SK-N-SH (cell line): ENCODE measurements around the gene PLEKHA6.

ENCODE experiments used
- EZH2phosphoT487 ChIP-seq: fragments of 200-600 bp; sonication (generic); IDR thresholded peaks from 2 replicates; pipeline ENCODE4 v1.6.1; 2017; ENCODE audit warnings: low read depth, mixed run types, mild to moderate bottlenecking, antibody characterized with exemption, moderate library complexity, borderline replicate concordance
- POLR2AphosphoS5 ChIP-seq: IDR thresholded peaks from 2 replicates; pipeline ENCODE4 v1.6.1; 2012; ENCODE audit warnings: low read depth, low read length
- RFX5 ChIP-seq: IDR thresholded peaks from 2 replicates; pipeline ENCODE4 v1.6.1; 2012; ENCODE audit warnings: mild to moderate bottlenecking, improper control_type of control experiment, low read length
- TAF1 ChIP-seq: IDR thresholded peaks from 2 replicates; pipeline ENCODE4 v1.6.1; 2012; ENCODE audit warnings: low read depth, mild to moderate bottlenecking, low read length, moderate library complexity, borderline replicate concordance
- TEAD4 ChIP-seq: IDR thresholded peaks from 2 replicates; pipeline ENCODE4 v1.4.0; 2012; ENCODE audit warnings: mild to moderate bottlenecking, borderline replicate concordance; ENCODE audit not compliant: insufficient read depth
- TF ChIP-seq, protein P1 (sequence below): fragments of 200-600 bp; sonication (generic); IDR thresholded peaks from 2 replicates; pipeline ENCODE4 v1.6.1; 2017; ENCODE audit warnings: antibody characterized with exemption, mild to moderate bottlenecking, moderate library complexity
- TF ChIP-seq, protein P2 (sequence below): IDR thresholded peaks from 2 replicates; pipeline ENCODE4 v1.4.0; 2012; ENCODE audit warnings: low read depth
- TF ChIP-seq, protein P3 (sequence below): IDR thresholded peaks from 2 replicates; pipeline ENCODE4 v1.6.1; 2012; ENCODE audit warnings: mild to moderate bottlenecking, low read depth, low read length, moderate library complexity

DNA sequence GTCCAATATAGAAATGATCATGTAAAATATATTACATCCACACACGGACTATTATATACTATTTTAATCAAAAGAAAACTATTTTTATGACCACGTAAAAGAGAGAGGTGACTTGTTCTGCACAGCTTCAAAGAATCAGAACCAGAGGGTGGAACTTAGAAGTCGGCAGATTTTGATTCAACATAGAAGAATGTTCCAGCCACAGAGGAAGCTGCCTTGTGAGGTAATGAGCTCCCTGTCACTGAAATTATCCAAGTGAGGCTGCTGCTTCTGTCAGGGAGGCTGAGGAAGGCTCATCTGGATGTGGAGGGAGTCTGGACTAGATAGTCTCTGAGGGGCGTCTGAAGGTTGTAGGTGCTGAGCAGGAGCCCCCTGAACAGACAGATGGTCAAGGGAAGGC is 2.7 kb downstream of the PLEKHA6 start:
- TF ChIP-seq, protein P1, sequence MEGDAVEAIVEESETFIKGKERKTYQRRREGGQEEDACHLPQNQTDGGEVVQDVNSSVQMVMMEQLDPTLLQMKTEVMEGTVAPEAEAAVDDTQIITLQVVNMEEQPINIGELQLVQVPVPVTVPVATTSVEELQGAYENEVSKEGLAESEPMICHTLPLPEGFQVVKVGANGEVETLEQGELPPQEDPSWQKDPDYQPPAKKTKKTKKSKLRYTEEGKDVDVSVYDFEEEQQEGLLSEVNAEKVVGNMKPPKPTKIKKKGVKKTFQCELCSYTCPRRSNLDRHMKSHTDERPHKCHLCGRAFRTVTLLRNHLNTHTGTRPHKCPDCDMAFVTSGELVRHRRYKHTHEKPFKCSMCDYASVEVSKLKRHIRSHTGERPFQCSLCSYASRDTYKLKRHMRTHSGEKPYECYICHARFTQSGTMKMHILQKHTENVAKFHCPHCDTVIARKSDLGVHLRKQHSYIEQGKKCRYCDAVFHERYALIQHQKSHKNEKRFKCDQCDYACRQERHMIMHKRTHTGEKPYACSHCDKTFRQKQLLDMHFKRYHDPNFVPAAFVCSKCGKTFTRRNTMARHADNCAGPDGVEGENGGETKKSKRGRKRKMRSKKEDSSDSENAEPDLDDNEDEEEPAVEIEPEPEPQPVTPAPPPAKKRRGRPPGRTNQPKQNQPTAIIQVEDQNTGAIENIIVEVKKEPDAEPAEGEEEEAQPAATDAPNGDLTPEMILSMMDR = no peak
- TF ChIP-seq RFX5 (no peak), POLR2AphosphoS5 (no peak), TEAD4 (no peak), EZH2phosphoT487 (no peak), TAF1 (no peak)
- TF ChIP-seq, protein P2, sequence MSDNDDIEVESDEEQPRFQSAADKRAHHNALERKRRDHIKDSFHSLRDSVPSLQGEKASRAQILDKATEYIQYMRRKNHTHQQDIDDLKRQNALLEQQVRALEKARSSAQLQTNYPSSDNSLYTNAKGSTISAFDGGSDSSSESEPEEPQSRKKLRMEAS = no peak
- TF ChIP-seq, protein P3, sequence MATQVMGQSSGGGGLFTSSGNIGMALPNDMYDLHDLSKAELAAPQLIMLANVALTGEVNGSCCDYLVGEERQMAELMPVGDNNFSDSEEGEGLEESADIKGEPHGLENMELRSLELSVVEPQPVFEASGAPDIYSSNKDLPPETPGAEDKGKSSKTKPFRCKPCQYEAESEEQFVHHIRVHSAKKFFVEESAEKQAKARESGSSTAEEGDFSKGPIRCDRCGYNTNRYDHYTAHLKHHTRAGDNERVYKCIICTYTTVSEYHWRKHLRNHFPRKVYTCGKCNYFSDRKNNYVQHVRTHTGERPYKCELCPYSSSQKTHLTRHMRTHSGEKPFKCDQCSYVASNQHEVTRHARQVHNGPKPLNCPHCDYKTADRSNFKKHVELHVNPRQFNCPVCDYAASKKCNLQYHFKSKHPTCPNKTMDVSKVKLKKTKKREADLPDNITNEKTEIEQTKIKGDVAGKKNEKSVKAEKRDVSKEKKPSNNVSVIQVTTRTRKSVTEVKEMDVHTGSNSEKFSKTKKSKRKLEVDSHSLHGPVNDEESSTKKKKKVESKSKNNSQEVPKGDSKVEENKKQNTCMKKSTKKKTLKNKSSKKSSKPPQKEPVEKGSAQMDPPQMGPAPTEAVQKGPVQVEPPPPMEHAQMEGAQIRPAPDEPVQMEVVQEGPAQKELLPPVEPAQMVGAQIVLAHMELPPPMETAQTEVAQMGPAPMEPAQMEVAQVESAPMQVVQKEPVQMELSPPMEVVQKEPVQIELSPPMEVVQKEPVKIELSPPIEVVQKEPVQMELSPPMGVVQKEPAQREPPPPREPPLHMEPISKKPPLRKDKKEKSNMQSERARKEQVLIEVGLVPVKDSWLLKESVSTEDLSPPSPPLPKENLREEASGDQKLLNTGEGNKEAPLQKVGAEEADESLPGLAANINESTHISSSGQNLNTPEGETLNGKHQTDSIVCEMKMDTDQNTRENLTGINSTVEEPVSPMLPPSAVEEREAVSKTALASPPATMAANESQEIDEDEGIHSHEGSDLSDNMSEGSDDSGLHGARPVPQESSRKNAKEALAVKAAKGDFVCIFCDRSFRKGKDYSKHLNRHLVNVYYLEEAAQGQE = no peak
